Measurements from ENCODE around the gene WDR4. TPM values are rescaled to one million over a fixed set of nuclear protein-coding genes. Genes with fewer than 3 reads are reported as not detected.

Gene WDR4
- total and polyA plus RNA-seq, 2 of the 13 experiments (the other 11 are each of a cell fraction or from before 2014, with no cell fraction given): 11.3 to 14.4 TPM

DNA sequence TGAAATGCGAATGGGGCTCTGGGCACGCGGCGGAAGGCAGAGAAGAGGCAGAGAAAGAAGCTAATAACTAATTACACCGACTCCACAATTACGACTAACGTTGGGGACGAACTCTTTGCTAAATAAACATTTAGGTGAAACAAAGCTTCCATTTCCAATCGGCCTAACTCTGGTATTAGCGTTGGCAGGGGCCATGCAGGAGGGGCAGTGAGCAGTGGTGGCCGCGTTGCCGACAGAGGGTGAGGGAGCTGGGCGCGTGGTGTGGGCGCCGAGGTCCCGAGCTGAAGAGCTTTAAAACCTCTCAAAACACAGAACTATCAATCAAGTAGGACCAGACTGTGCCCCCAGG, 13.2 kb upstream of the WDR4 start (continued):
- TF ChIP-seq, protein P1, sequence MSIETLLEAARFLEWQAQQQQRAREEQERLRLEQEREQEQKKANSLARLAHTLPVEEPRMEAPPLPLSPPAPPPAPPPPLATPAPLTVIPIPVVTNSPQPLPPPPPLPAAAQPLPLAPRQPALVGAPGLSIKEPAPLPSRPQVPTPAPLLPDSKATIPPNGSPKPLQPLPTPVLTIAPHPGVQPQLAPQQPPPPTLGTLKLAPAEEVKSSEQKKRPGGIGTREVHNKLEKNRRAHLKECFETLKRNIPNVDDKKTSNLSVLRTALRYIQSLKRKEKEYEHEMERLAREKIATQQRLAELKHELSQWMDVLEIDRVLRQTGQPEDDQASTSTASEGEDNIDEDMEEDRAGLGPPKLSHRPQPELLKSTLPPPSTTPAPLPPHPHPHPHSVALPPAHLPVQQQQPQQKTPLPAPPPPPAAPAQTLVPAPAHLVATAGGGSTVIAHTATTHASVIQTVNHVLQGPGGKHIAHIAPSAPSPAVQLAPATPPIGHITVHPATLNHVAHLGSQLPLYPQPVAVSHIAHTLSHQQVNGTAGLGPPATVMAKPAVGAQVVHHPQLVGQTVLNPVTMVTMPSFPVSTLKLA (IDR thresholded peaks at IDR 0.05): no peak
- TF ChIP-seq, protein P2, sequence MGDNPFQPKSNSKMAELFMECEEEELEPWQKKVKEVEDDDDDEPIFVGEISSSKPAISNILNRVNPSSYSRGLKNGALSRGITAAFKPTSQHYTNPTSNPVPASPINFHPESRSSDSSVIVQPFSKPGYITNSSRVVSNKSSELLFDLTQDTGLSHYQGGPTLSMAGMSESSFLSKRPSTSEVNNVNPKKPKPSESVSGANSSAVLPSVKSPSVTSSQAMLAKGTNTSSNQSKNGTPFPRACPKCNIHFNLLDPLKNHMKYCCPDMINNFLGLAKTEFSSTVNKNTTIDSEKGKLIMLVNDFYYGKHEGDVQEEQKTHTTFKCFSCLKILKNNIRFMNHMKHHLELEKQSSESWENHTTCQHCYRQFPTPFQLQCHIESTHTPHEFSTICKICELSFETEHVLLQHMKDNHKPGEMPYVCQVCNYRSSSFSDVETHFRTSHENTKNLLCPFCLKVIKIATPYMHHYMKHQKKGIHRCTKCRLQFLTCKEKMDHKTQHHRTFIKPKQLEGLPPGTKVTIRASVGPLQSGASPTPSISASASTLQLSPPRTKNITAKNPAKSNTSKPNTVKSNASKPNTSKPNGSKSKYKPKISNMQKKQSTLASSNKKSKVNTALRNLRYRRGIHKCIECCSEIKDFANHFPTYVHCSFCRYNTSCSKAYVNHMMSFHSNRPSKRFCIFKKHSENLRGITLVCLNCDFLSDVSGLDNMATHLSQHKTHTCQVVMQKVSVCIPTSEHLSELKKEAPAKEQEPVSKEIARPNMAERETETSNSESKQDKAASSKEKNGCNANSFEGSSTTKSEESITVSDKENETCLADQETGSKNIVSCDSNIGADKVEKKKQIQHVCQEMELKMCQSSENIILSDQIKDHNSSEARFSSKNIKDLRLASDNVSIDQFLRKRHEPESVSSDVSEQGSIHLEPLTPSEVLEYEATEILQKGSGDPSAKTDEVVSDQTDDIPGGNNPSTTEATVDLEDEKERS (CRISPR knock-in tag; IDR thresholded peaks at IDR 0.05): 0 out of 2 replicates have a peak, but pooled peaks have one; percentile 58
- TF ChIP-seq ATAD3A (CRISPR knock-in tag; IDR thresholded peaks at IDR 0.05): no peak
- no peak for TF ChIP-seq TBP (CRISPR knock-in tag; IDR thresholded peaks at IDR 0.05)
- TF ChIP-seq, protein P3, sequence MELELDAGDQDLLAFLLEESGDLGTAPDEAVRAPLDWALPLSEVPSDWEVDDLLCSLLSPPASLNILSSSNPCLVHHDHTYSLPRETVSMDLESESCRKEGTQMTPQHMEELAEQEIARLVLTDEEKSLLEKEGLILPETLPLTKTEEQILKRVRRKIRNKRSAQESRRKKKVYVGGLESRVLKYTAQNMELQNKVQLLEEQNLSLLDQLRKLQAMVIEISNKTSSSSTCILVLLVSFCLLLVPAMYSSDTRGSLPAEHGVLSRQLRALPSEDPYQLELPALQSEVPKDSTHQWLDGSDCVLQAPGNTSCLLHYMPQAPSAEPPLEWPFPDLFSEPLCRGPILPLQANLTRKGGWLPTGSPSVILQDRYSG (CRISPR knock-in tag; IDR thresholded peaks at IDR 0.05): no peak
- no peak for TF ChIP-seq KLF15 (CRISPR knock-in tag; IDR thresholded peaks at IDR 0.05; ENCODE audit: borderline replicate concordance)
- TF ChIP-seq ADNP (CRISPR knock-in tag; IDR thresholded peaks at IDR 0.05): no peak
- no peak for TF ChIP-seq CHD4 (IDR thresholded peaks at IDR 0.05; ENCODE audit: borderline replicate concordance, low read length)
- TF ChIP-seq RNF2 (conservative IDR thresholded peaks at IDR 0.05; ENCODE audit: low read depth): peak; percentile 67
- TF ChIP-seq ZFP36L2 (CRISPR knock-in tag; IDR thresholded peaks at IDR 0.05): no peak
- TF ChIP-seq FOSL1 (CRISPR knock-in tag; IDR thresholded peaks at IDR 0.05; ENCODE audit: borderline replicate concordance): no peak
- 0 out of 2 replicates have a peak, but pooled peaks have one; percentile 12 for TF ChIP-seq RAD21 (CRISPR knock-in tag; IDR thresholded peaks at IDR 0.05)
- TF ChIP-seq, protein P4, sequence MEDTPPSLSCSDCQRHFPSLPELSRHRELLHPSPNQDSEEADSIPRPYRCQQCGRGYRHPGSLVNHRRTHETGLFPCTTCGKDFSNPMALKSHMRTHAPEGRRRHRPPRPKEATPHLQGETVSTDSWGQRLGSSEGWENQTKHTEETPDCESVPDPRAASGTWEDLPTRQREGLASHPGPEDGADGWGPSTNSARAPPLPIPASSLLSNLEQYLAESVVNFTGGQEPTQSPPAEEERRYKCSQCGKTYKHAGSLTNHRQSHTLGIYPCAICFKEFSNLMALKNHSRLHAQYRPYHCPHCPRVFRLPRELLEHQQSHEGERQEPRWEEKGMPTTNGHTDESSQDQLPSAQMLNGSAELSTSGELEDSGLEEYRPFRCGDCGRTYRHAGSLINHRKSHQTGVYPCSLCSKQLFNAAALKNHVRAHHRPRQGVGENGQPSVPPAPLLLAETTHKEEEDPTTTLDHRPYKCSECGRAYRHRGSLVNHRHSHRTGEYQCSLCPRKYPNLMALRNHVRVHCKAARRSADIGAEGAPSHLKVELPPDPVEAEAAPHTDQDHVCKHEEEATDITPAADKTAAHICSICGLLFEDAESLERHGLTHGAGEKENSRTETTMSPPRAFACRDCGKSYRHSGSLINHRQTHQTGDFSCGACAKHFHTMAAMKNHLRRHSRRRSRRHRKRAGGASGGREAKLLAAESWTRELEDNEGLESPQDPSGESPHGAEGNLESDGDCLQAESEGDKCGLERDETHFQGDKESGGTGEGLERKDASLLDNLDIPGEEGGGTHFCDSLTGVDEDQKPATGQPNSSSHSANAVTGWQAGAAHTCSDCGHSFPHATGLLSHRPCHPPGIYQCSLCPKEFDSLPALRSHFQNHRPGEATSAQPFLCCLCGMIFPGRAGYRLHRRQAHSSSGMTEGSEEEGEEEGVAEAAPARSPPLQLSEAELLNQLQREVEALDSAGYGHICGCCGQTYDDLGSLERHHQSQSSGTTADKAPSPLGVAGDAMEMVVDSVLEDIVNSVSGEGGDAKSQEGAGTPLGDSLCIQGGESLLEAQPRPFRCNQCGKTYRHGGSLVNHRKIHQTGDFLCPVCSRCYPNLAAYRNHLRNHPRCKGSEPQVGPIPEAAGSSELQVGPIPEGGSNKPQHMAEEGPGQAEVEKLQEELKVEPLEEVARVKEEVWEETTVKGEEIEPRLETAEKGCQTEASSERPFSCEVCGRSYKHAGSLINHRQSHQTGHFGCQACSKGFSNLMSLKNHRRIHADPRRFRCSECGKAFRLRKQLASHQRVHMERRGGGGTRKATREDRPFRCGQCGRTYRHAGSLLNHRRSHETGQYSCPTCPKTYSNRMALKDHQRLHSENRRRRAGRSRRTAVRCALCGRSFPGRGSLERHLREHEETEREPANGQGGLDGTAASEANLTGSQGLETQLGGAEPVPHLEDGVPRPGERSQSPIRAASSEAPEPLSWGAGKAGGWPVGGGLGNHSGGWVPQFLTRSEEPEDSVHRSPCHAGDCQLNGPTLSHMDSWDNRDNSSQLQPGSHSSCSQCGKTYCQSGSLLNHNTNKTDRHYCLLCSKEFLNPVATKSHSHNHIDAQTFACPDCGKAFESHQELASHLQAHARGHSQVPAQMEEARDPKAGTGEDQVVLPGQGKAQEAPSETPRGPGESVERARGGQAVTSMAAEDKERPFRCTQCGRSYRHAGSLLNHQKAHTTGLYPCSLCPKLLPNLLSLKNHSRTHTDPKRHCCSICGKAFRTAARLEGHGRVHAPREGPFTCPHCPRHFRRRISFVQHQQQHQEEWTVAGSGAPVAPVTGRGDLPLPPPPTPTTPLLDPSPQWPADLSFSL (CRISPR knock-in tag; IDR thresholded peaks at IDR 0.05): no peak
- no peak for TF ChIP-seq ZNF256 (CRISPR knock-in tag; conservative IDR thresholded peaks at IDR 0.05)
- no peak for TF ChIP-seq ZNF44 (CRISPR knock-in tag; IDR thresholded peaks at IDR 0.05)
- TF ChIP-seq HDAC1 (CRISPR knock-in tag; IDR thresholded peaks at IDR 0.05): no peak
- TF ChIP-seq, protein P5, sequence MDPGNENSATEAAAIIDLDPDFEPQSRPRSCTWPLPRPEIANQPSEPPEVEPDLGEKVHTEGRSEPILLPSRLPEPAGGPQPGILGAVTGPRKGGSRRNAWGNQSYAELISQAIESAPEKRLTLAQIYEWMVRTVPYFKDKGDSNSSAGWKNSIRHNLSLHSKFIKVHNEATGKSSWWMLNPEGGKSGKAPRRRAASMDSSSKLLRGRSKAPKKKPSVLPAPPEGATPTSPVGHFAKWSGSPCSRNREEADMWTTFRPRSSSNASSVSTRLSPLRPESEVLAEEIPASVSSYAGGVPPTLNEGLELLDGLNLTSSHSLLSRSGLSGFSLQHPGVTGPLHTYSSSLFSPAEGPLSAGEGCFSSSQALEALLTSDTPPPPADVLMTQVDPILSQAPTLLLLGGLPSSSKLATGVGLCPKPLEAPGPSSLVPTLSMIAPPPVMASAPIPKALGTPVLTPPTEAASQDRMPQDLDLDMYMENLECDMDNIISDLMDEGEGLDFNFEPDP (CRISPR knock-in tag; conservative IDR thresholded peaks at IDR 0.05): no peak
- TF ChIP-seq ZNF557 (CRISPR knock-in tag; IDR thresholded peaks at IDR 0.05): no peak
- TF ChIP-seq GZF1 (CRISPR knock-in tag; IDR thresholded peaks at IDR 0.05): no peak

All from HepG2 (cell line).